K562 (cell line): ENCODE results near the gene WASF2. TPM values are rescaled to one million over a fixed set of nuclear protein-coding genes. Genes with fewer than 3 reads are reported as not detected.

ENCODE experiments used
- ATAC-seq: fragments of 200-7000 bp; cut with Tn5 transposase; 3 replicates; pipeline ENCODE4 v1.9.1; 2020; ENCODE audit warnings: moderate library complexity
- BruUV-seq: library from RNA; stranded (reverse); fragments of 400-500 nt; replicated peaks from 2 replicates; lab custom pipeline; 2021; lab: Mats Ljungman, UMichigan
- CTCF ChIA-PET: fragments of 300-600 bp; formaldehyde crosslinking; extraction: SDS; loops from one replicate; lab custom pipeline; 2021; ENCODE audit warnings: low intra/inter-chr PET ratio; lab: Yijun Ruan, JAX
- POLR2A ChIA-PET: fragments of 300-600, 350-650 bp; sonication (Branson Sonifier 250); formaldehyde crosslinking; extraction: SDS; loops from one replicate; lab custom pipeline; 2021; ENCODE audit warnings: antibody characterized with exemption, inconsistent platforms; lab: Yijun Ruan, JAX
- DNase-seq, 4 experiments: peaks; one replicate each; pipeline versions ENCODE4 v3.0.0 to v3.0.0-alpha.2; 2011 to 2018; ENCODE audit warnings: low spot score in 3 of 4, mixed read lengths in 3 of 4; ENCODE audit errors: extremely low read depth in 1 of 4
- FAIRE-seq: peaks from 2 replicates; lab custom pipeline; 2011; peaks lifted over from hg19 to GRCh38; lab: Jason Lieb, UNC
- H2AFZ ChIP-seq: 2 replicates; pipeline ENCODE4 v1.6.0; 2011; ENCODE audit warnings: low read depth, low read length, control low read depth, inconsistent platforms
- H3K27ac ChIP-seq: fragments of 200-600 bp; 3 replicates; pipeline ENCODE4 v1.8.0; 2011; ENCODE audit warnings: low read depth, mild to moderate bottlenecking, control low read depth, inconsistent platforms, low read length, moderate library complexity, mixed read lengths; ENCODE audit errors: extremely low read depth
- H3K27me3 ChIP-seq, 2 experiments: fragments of 300-600 bp in 1 of 2; 2 replicates in 1 of 2; 3 replicates in 1 of 2; pipeline versions ENCODE4 v1.6.0 to v1.8.0; 2011; ENCODE audit warnings: inconsistent platforms in 2 of 2, low read length in 2 of 2, mild to moderate bottlenecking in 1 of 2, mixed read lengths in 1 of 2, moderate library complexity in 1 of 2; ENCODE audit not compliant: control insufficient read depth in 2 of 2, insufficient read depth in 2 of 2
- H3K36me3 ChIP-seq: fragments of 300-600 bp; 3 replicates; pipeline ENCODE4 v1.8.0; 2011; ENCODE audit warnings: mild to moderate bottlenecking, low read length, inconsistent platforms; ENCODE audit not compliant: control insufficient read depth, insufficient read depth
- H3K4me1 ChIP-seq, 2 experiments: fragments of 200-600 bp in 1 of 2; replicated peaks in 1 of 2; 2 replicates in 1 of 2; 3 replicates in 1 of 2; pipeline versions ENCODE4 v1.5.1 to v1.8.0; 2011; ENCODE audit warnings: inconsistent platforms in 2 of 2, low read length in 2 of 2, mild to moderate bottlenecking in 1 of 2, mixed read lengths in 1 of 2, moderate library complexity in 1 of 2; ENCODE audit not compliant: control insufficient read depth in 2 of 2, insufficient read depth in 2 of 2
- H3K4me2 ChIP-seq: 2 replicates; pipeline ENCODE4 v1.6.1; 2011; ENCODE audit warnings: low read length, control low read depth, inconsistent platforms, mixed read lengths; ENCODE audit not compliant: insufficient read depth
- H3K4me3 ChIP-seq: fragments of 200-600 bp; sonication (generic), shearing (Covaris generic); 2 replicates; pipeline ENCODE4 v1.5.1; 2016; ENCODE audit warnings: control low read depth, inconsistent platforms
- H3K79me2 ChIP-seq: fragments of 200-600 bp; 3 replicates; pipeline ENCODE4 v1.8.0; 2011; ENCODE audit warnings: low read length, inconsistent platforms; ENCODE audit not compliant: control insufficient read depth, insufficient read depth
- H3K9ac ChIP-seq, 2 experiments: 2 replicates each; pipeline versions ENCODE4 v1.6.0 to v1.6.1; 2011; ENCODE audit warnings: low read depth in 2 of 2, low read length in 2 of 2, control low read depth in 1 of 2, inconsistent platforms in 1 of 2, mild to moderate bottlenecking in 1 of 2, mixed read lengths in 1 of 2; ENCODE audit not compliant: insufficient read depth in 1 of 2
- H3K9me1 ChIP-seq: one replicate; pipeline ENCODE4 v1.6.0; 2011; ENCODE audit warnings: inconsistent platforms, mild to moderate bottlenecking, low read length, moderate library complexity; ENCODE audit not compliant: control insufficient read depth, insufficient read depth
- H3K9me3 ChIP-seq: replicated peaks from 2 replicates; pipeline ENCODE4 v1.5.1; 2011; ENCODE audit warnings: low read depth, low read length, inconsistent platforms; ENCODE audit not compliant: control insufficient read depth, insufficient read depth
- H4K20me1 ChIP-seq: replicated peaks from 2 replicates; pipeline ENCODE4 v1.6.1; 2011; ENCODE audit warnings: low read length, inconsistent platforms, mixed read lengths; ENCODE audit not compliant: control insufficient read depth, insufficient read depth
- BRCA1 ChIP-seq, 2 experiments: fragments of 450-650 bp in 1 of 2; sonication (generic) in 1 of 2; formaldehyde crosslinking in 1 of 2; IDR thresholded peaks; 2 replicates each; pipeline versions ENCODE4 v1.5.0 to v1.6.1; 2017 to 2020; ENCODE audit warnings: mild to moderate bottlenecking in 1 of 2, missing genetic modification reagents in 1 of 2
- CTBP1 ChIP-seq: fragments of 450-650 bp; IDR thresholded peaks from 2 replicates; pipeline ENCODE4 v1.6.1; 2016; ENCODE audit warnings: borderline replicate concordance
- DPF2 ChIP-seq: fragments of 450-650 bp; IDR thresholded peaks from 2 replicates; pipeline ENCODE4 v1.6.1; 2016
- EGR1 ChIP-seq: fragments of 450-650 bp; conservative IDR thresholded peaks from 2 replicates; pipeline ENCODE4 v1.6.1; 2017; ENCODE audit warnings: mild to moderate bottlenecking
- EWSR1 ChIP-seq: fragments of 450-650 bp; IDR thresholded peaks from 2 replicates; pipeline ENCODE4 v1.6.1; 2018; ENCODE audit warnings: borderline replicate concordance, mild to moderate bottlenecking, low read depth, moderate library complexity; ENCODE audit not compliant: partially characterized antibody
- KAT2B ChIP-seq: IDR thresholded peaks from one replicate; pipeline ENCODE4 v1.6.1; 2012; ENCODE audit warnings: low read depth, mild to moderate bottlenecking, control low read depth, inconsistent platforms, low read length, moderate library complexity
- NCOA4 ChIP-seq: fragments of 450-650 bp; IDR thresholded peaks from 2 replicates; pipeline ENCODE4 v1.6.1; 2018; ENCODE audit warnings: mild to moderate bottlenecking; ENCODE audit not compliant: partially characterized antibody
- NR2C2 ChIP-seq, 2 experiments: fragments of 200-800 bp in 1 of 2; sonication (Bioruptor generic) in 1 of 2; sonication (generic) in 1 of 2; formaldehyde crosslinking in 1 of 2; IDR thresholded peaks; 2 replicates each; pipeline versions ENCODE4 v1.6.1 to v1.8.0; 2016 to 2022; ENCODE audit warnings: mild to moderate bottlenecking in 1 of 2, missing compliant biosample characterization in 1 of 2, missing genetic modification characterization in 1 of 2, missing genetic modification reagents in 1 of 2
- NRF1 ChIP-seq, 2 experiments: fragments of 450-650 bp; IDR thresholded peaks in 1 of 2; conservative IDR thresholded peaks in 1 of 2; 2 replicates each; pipeline ENCODE4 v1.6.1; 2014; ENCODE audit warnings: mild to moderate bottlenecking in 2 of 2
- TAF15 ChIP-seq: fragments of 200-400 bp; formaldehyde crosslinking; IDR thresholded peaks from 2 replicates; pipeline ENCODE4 v1.6.1; 2017; ENCODE audit warnings: mild to moderate bottlenecking, low read depth, low read length, moderate library complexity
- ZBTB9 ChIP-seq: fragments of 450-650 bp; formaldehyde crosslinking; IDR thresholded peaks from 2 replicates; pipeline ENCODE4 v1.4.0; 2020; ENCODE audit warnings: mild to moderate bottlenecking, moderate library complexity
- WGBS: fragments of 100-300 bp; shearing (Covaris generic); methylation state at CpG from one replicate; pipeline ENCODE4 v1.1.6; 2016; ENCODE audit warnings: low coverage, mixed read lengths; ENCODE audit not compliant: insufficient coverage; ENCODE audit errors: missing lambda C conversion rate; 5-methylcytosine and 5-hydroxymethylcytosine counted together
- in situ Hi-C: fragments of 300-500 bp; cut with MboI; formaldehyde crosslinking; loops from 4 replicates; pipeline ENCODE4 v1.15.0; 2018; ENCODE audit warnings: inconsistent platforms, mixed read lengths
- intact Hi-C: fragments of 100-400 bp; cut with micrococcal nuclease; formaldehyde crosslinking; loops from 2 replicates; pipeline ENCODE4 v1.14.2; 2022
- polyA plus RNA-seq, 8 experiments: library from polyadenylated mRNA; depleted of rRNA in 4 of 8; stranded (reverse) in 5 of 8; unstranded in 3 of 8; fragments of >200 nt; fragmentation: Nextera tagmentation in 2 of 8; fragmentation: Illumina TruSeq in 1 of 8; extraction: Ambion mirVana in 2 of 8; extraction: Trizol in 1 of 8; gene quantifications; 2 replicates each; pipeline versions ENCODE4 v1.2.1 to v1.2.3, GENCODE V29; 2011 to 2014; ENCODE audit warnings: inconsistent platforms in 1 of 8, missing spikeins in 1 of 8
- total RNA-seq, 7 experiments: library from RNA; depleted of rRNA in 6 of 7; stranded (reverse); fragments of >200 nt in 6 of 7; fragmentation: Illumina TruSeq in 2 of 7; extraction: Trizol in 2 of 7; gene quantifications; 2 replicates each; pipeline versions ENCODE4 v1.2.1 to v1.2.3, GENCODE V29; 2011 to 2021; ENCODE audit warnings: low replicate concordance in 1 of 7
- TF ChIP-seq, protein P1 (sequence below), 2 experiments: fragments of 450-650 bp; IDR thresholded peaks; 2 replicates each; pipeline ENCODE4 v1.6.1; 2018; ENCODE audit warnings: mild to moderate bottlenecking in 2 of 2, low read depth in 1 of 2; ENCODE audit not compliant: partially characterized antibody in 2 of 2

WASF2 gene
- total and polyA plus RNA-seq, 9 of the 15 experiments (the other 6 are each of a cell fraction or from before 2014, with no cell fraction given), result 8.2 to 163 (median 31.2) TPM

- TF ChIP-seq TAF15 (no peak), CTBP1 (no peak), NRF1 (conservative IDR thresholded peaks at IDR 0.05 in 1 of 2, IDR thresholded peaks at IDR 0.05 in 1 of 2) (peak in 1 of 2 experiments; percentile 50; a peak in 3 of 4 replicates), DPF2 (peak; percentile 50), EGR1 (peak; percentile 91), NR2C2 (CRISPR knock-in tag; IDR thresholded peaks at IDR 0.05) (no peak), NR2C2 (tag; IDR thresholded peaks at IDR 0.05) (no peak)
Observed at GRCh38 chr1:27372022-27372807, 117.8 kb downstream of the WASF2 start (continued).

GRCh38 chr1:27368869-27369582 is 120.9 kb downstream of the WASF2 start:
- H3K27me3 ChIP-seq, result no peaks in the 10 kb centered on the region
- H3K79me2 ChIP-seq, result no peaks in the 10 kb centered on the region
- no peaks in the 10 kb centered on the region for H3K36me3 ChIP-seq
- in situ Hi-C loops, result no loop called here
- H3K4me2 ChIP-seq, result no peak overlapping the region
- no TSS peak for BruUV-seq
- ChIA-PET CTCF (interaction anchor here (1.1 to 1.2 kb wide), 2 partner anchors 36 to 267 kb away, joined by 3 read pairs; no protein-coding TSS in a partner anchor), POLR2A (interaction anchor here (0.6 to 1.8 kb wide), 5 partner anchors 10 to 890 kb away, joined by 3 to 5 read pairs (median 3); no protein-coding TSS in a partner anchor)
- no peak overlapping the region for H2AFZ ChIP-seq
- H3K9ac ChIP-seq, result peak overlapping the region in 1 of 2 experiments; percentile 62; a peak in 1 of 4 replicates
- no peak for FAIRE-seq
- no peak overlapping the region for H3K27ac ChIP-seq
- H3K4me3 ChIP-seq, result no peak overlapping the region
- intact Hi-C loops, result loop anchor here (10.0 kb wide), 1 partner anchor 174 kb away; no protein-coding TSS in a partner anchor
- no peak for ATAC-seq
- H3K9me3 ChIP-seq, result no peaks in the 10 kb centered on the region
- 41% methylated on average over 13 of the region's 13 CpGs for WGBS
- H4K20me1 ChIP-seq, result no peaks in the 10 kb centered on the region; the same call in 1 of the 2 replicates
- H3K9me1 ChIP-seq, result no peaks in the 10 kb centered on the region
- peaks cover 20 to 52% of the 10 kb centered on the region in 2 experiments; a peak in 4 of 5 replicates for H3K4me1 ChIP-seq
- no peak for DNase-seq
- TF ChIP-seq KAT2B, result no peak
- TF ChIP-seq EGR1, result no peak
- TF ChIP-seq ZBTB9, result no peak
- TF ChIP-seq BRCA1 (IDR thresholded peaks at IDR 0.05), result no peak
- 0 out of 2 replicates have a peak, but pooled peaks have one; percentile 51 for TF ChIP-seq BRCA1 (CRISPR knock-in tag; IDR thresholded peaks at IDR 0.05)
- TF ChIP-seq NCOA4, result no peak
- TF ChIP-seq, protein P1, sequence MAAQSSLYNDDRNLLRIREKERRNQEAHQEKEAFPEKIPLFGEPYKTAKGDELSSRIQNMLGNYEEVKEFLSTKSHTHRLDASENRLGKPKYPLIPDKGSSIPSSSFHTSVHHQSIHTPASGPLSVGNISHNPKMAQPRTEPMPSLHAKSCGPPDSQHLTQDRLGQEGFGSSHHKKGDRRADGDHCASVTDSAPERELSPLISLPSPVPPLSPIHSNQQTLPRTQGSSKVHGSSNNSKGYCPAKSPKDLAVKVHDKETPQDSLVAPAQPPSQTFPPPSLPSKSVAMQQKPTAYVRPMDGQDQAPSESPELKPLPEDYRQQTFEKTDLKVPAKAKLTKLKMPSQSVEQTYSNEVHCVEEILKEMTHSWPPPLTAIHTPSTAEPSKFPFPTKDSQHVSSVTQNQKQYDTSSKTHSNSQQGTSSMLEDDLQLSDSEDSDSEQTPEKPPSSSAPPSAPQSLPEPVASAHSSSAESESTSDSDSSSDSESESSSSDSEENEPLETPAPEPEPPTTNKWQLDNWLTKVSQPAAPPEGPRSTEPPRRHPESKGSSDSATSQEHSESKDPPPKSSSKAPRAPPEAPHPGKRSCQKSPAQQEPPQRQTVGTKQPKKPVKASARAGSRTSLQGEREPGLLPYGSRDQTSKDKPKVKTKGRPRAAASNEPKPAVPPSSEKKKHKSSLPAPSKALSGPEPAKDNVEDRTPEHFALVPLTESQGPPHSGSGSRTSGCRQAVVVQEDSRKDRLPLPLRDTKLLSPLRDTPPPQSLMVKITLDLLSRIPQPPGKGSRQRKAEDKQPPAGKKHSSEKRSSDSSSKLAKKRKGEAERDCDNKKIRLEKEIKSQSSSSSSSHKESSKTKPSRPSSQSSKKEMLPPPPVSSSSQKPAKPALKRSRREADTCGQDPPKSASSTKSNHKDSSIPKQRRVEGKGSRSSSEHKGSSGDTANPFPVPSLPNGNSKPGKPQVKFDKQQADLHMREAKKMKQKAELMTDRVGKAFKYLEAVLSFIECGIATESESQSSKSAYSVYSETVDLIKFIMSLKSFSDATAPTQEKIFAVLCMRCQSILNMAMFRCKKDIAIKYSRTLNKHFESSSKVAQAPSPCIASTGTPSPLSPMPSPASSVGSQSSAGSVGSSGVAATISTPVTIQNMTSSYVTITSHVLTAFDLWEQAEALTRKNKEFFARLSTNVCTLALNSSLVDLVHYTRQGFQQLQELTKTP (IDR thresholded peaks at IDR 0.05; ENCODE audit: low read depth in 1 of 2, partially characterized antibody in 2 of 2), result no peak
- TF ChIP-seq EWSR1, result no peak
